Caco-2 (cell line): ENCODE data around the gene SLC23A3. TPM values are rescaled to one million over a fixed set of nuclear protein-coding genes. Genes with fewer than 3 reads are reported as not detected.

ENCODE experiments used
- BruUV-seq: library from RNA; stranded (reverse); fragments of 400-500 nt; replicated peaks from 2 replicates; lab custom pipeline; 2021; lab: Mats Ljungman, UMichigan
- CTCF ChIA-PET: fragments of 300-600 bp; sonication (Branson Sonifier 250); formaldehyde crosslinking; loops from one replicate; lab custom pipeline; 2022; ENCODE audit warnings: antibody characterized with exemption; lab: Charles Lee
- POLR2A ChIA-PET: fragments of 300-600 bp; sonication (Branson Sonifier 250); formaldehyde crosslinking; loops from one replicate; lab custom pipeline; 2022; ENCODE audit warnings: antibody characterized with exemption; lab: Charles Lee
- DNase-seq, 2 experiments: peaks; one replicate each; pipeline versions ENCODE4 v3.0.0 to v3.0.0-alpha.2; 2020 to 2022
- H3K27me3 ChIP-seq: replicated peaks from 2 replicates; pipeline ENCODE4 v1.6.0; 2011; ENCODE audit warnings: low read length; ENCODE audit not compliant: control insufficient read depth, insufficient read depth
- H3K36me3 ChIP-seq: 2 replicates; pipeline ENCODE4 v1.5.1; 2011; ENCODE audit warnings: low read length; ENCODE audit not compliant: control insufficient read depth, insufficient read depth
- H3K4me1 ChIP-seq: fragments of 250-450 bp; sonication (Bioruptor Pico); 2 replicates; pipeline ENCODE4 v1.5.1; 2020; ENCODE audit warnings: mild to moderate bottlenecking
- H3K4me3 ChIP-seq: 2 replicates; pipeline ENCODE4 v1.5.1; 2011; ENCODE audit warnings: low read depth, mild to moderate bottlenecking, control low read depth, low read length
- H3K9me3 ChIP-seq: fragments of 250-450 bp; sonication (Bioruptor Pico); 2 replicates; pipeline ENCODE4 v1.5.1; 2020; ENCODE audit warnings: mild to moderate bottlenecking, moderate library complexity
- H3K27ac Mint-ChIP-seq: one replicate; pipeline ENCODE4 v1.8.0; 2022; ENCODE audit warnings: mixed read lengths; ENCODE audit not compliant: unreplicated experiment
- H3K27me3 Mint-ChIP-seq: one replicate; pipeline ENCODE4 v1.8.0; 2022; ENCODE audit warnings: mixed read lengths; ENCODE audit not compliant: insufficient read depth, unreplicated experiment
- H3K36me3 Mint-ChIP-seq: one replicate; pipeline ENCODE4 v1.8.0; 2022; ENCODE audit warnings: mild to moderate bottlenecking, mixed read lengths; ENCODE audit not compliant: insufficient read depth, unreplicated experiment
- H3K4me1 Mint-ChIP-seq: one replicate; pipeline ENCODE4 v1.8.0; 2022; ENCODE audit warnings: low read depth, mixed read lengths; ENCODE audit not compliant: unreplicated experiment
- H3K4me3 Mint-ChIP-seq: one replicate; pipeline ENCODE4 v1.8.0; 2022; ENCODE audit warnings: mild to moderate bottlenecking, moderate library complexity, mixed read lengths; ENCODE audit not compliant: unreplicated experiment
- H3K9me3 Mint-ChIP-seq: one replicate; pipeline ENCODE4 v1.8.0; 2022; ENCODE audit warnings: mixed read lengths; ENCODE audit not compliant: unreplicated experiment
- CTCF ChIP-seq, 2 experiments: fragments of 200-600 bp in 1 of 2; IDR thresholded peaks; 1 replicate in 1 of 2; 2 replicates in 1 of 2; pipeline versions ENCODE4 v1.5.1 to v1.8.0; 2011 to 2022; ENCODE audit warnings: antibody characterized with exemption in 1 of 2, control low read depth in 1 of 2, inconsistent platforms in 1 of 2, low read depth in 1 of 2, low read length in 1 of 2, mild to moderate bottlenecking in 1 of 2, moderate library complexity in 1 of 2; ENCODE audit not compliant: insufficient read depth in 1 of 2, severe bottlenecking in 1 of 2, unreplicated experiment in 1 of 2
- intact Hi-C: fragments of 100-400 bp; cut with micrococcal nuclease; formaldehyde crosslinking; loops from one replicate; pipeline ENCODE4 v1.10.0; 2022; ENCODE audit not compliant: unreplicated experiment
- total RNA-seq: library from RNA; stranded (reverse); gene quantifications from 2 replicates; pipeline ENCODE4 v1.2.3, GENCODE V29; 2022

SLC23A3 gene
- total RNA-seq, 1 experiment from 2014 or later = 7.1 TPM

- no TSS peak for BruUV-seq
- Histone ChIP-seq H3K4me3 (no peak overlapping the region), H3K36me3 (peaks cover 4% of the 10 kb centered on the region; the same call in 1 of the 2 replicates), H3K27me3 (no peaks in the 10 kb centered on the region), H3K4me1 (peaks cover 15% of the 10 kb centered on the region), H3K9me3 (no peaks in the 10 kb centered on the region)
- Mint-ChIP-seq H3K27me3 (no peaks in the 10 kb centered on the region), H3K36me3 (peaks cover 14% of the 10 kb centered on the region), H3K4me3 (no peak overlapping the region), H3K4me1 (peaks cover 17% of the 10 kb centered on the region), H3K27ac (peak overlapping the region; percentile 27), H3K9me3 (no peaks in the 10 kb centered on the region)
- intact Hi-C loops = no loop called here
- ChIA-PET CTCF (no interaction called here), POLR2A (no interaction called here)
- DNase-seq = no peak
- no peak for TF ChIP-seq CTCF (IDR thresholded peaks at IDR 0.05; ENCODE audit: insufficient read depth in 1 of 2, low read depth in 1 of 2, low read length in 1 of 2, severe bottlenecking in 1 of 2, unreplicated experiment in 1 of 2)
Observed at GRCh38 chr2:219167997-219168396, 1.8 kb downstream of the SLC23A3 start.

DNA sequence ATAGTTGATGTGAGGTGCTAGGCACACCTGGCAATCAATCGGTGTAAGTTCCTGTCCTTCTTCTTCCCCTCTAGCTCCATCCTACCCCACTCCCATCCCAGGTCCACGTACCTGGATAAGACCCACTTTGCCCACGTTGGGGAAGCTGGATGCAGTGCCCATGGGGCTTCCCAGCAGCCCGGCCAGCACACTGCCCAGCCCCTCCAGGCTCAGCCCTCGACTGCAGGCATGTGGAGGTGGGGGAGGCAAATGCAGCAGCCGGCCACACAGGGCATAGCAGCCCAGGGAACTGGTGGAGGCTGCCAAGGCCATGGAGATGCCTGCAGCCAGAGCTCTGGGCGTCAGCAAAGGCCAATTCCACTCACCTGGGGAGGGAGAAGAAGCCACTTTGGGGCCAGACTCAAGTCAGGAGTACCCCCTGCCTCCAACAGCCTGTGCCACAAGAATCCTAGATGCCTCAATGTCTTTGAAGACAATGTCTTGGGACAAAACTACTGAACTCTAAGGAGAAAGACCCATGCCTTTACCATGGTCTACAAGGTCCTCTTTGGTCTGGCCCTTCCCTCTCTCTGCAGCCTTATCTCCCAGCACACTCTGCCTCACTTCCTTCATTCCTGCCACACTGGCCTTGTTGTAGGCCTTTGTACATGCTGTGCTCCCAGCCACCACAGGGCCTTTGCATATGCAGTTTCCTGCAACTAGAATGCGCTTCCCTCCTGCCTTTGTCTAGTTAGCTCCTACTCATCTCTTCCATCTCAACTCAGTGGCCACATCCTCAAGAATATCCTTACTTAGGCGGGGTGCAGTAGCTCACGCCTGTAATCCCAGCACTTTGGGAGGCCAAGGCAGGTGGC, 4.5 kb downstream of the SLC23A3 start:
- Mint-ChIP-seq H3K27me3 (no peaks in the 10 kb centered on the region), H3K4me3 (no peak overlapping the region), H3K4me1 (peaks cover 18% of the 10 kb centered on the region), H3K36me3 (peaks cover 11% of the 10 kb centered on the region), H3K27ac (no peak overlapping the region), H3K9me3 (no peaks in the 10 kb centered on the region)
- no peaks in the 10 kb centered on the region for H3K27me3 ChIP-seq
- intact Hi-C loops = no loop called here
- no TSS peak for BruUV-seq
- no peaks in the 10 kb centered on the region for H3K36me3 ChIP-seq
- ChIA-PET POLR2A (no interaction called here), CTCF (no interaction called here)
- no peaks in the 10 kb centered on the region for H3K9me3 ChIP-seq
- no peak for TF ChIP-seq CTCF (IDR thresholded peaks at IDR 0.05; ENCODE audit: insufficient read depth in 1 of 2, low read depth in 1 of 2, low read length in 1 of 2, severe bottlenecking in 1 of 2, unreplicated experiment in 1 of 2)
- H3K4me1 ChIP-seq = peaks cover 10% of the 10 kb centered on the region
- no peak for DNase-seq
- H3K4me3 ChIP-seq = no peak overlapping the region

DNA sequence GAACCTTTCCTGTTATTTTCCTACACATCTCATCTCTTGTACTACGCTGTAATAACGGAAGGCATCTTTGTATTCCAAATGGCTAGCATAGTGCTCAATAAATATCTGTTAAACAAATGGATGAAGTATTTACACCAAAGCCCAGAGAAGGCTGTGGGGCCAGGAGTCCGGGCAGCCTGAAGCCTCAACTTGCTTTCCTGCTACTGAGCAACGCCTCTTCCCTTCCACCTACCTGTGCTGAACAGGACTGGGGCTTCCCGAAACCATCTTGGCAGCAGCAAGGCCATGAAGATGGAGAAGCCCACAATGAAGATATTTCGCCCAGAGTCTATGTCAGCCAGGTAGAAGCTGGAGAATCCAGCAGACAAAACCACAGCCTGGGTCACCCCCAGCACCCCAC, 6.7 kb downstream of the SLC23A3 start:
- Mint-ChIP-seq H3K36me3 (peaks cover 18% of the 10 kb centered on the region), H3K4me3 (no peak overlapping the region), H3K27ac (no peak overlapping the region), H3K4me1 (peaks cover 14% of the 10 kb centered on the region), H3K27me3 (no peaks in the 10 kb centered on the region), H3K9me3 (no peaks in the 10 kb centered on the region)
- peaks cover 11% of the 10 kb centered on the region; the same call in 1 of the 2 replicates for H3K4me1 ChIP-seq
- H3K27me3 ChIP-seq = no peaks in the 10 kb centered on the region
- no peak overlapping the region for H3K4me3 ChIP-seq
- ChIA-PET POLR2A (no interaction called here), CTCF (interaction anchor here (0.6 to 1.3 kb wide), 2 partner anchors 43 to 460 kb away, joined by 3 read pairs; partner anchors contain the start of gene ZFAND2B)
- no peak for TF ChIP-seq CTCF (IDR thresholded peaks at IDR 0.05; ENCODE audit: insufficient read depth in 1 of 2, low read depth in 1 of 2, low read length in 1 of 2, severe bottlenecking in 1 of 2, unreplicated experiment in 1 of 2)
- 0 out of 2 replicates have a peak, but pooled peaks cover 1% of the 10 kb centered on the region for H3K36me3 ChIP-seq
- H3K9me3 ChIP-seq = no peaks in the 10 kb centered on the region
- intact Hi-C loops = no loop called here
- BruUV-seq = no TSS peak
- DNase-seq = no peak
